ENCODE data around the gene TANC1.

TANC1 gene

DNA sequence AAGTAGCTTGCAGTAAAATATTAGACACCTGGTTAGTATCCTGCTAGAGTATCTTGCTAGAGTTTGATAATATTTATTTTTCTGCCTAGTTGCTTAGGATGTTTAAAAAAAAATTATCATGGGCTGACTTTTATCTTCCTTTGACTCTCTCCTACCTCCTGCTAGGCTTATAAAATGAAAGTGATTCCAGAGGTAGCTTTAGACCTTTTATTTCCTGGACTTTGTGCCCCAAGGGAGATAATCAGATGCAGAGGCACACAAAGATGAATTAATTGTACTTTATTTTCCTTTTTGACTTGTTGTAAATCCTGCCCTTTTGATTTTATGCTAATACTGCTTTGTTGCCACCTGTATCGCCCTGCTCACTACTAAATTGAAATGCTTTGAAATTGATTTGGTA, 187.4 kb downstream of the TANC1 start:
- H3K36me3 Mint-ChIP-seq: no peaks in the 10 kb centered on the region
- no peaks in the 10 kb centered on the region for H3K9me3 Mint-ChIP-seq
- H3K27me3 Mint-ChIP-seq: peaks cover 34% of the 10 kb centered on the region
- H3K27ac Mint-ChIP-seq: no peak overlapping the region
- no peaks in the 10 kb centered on the region for H3K4me1 Mint-ChIP-seq
- ATAC-seq: no peak
- H3K4me3 Mint-ChIP-seq: no peak overlapping the region

DNA sequence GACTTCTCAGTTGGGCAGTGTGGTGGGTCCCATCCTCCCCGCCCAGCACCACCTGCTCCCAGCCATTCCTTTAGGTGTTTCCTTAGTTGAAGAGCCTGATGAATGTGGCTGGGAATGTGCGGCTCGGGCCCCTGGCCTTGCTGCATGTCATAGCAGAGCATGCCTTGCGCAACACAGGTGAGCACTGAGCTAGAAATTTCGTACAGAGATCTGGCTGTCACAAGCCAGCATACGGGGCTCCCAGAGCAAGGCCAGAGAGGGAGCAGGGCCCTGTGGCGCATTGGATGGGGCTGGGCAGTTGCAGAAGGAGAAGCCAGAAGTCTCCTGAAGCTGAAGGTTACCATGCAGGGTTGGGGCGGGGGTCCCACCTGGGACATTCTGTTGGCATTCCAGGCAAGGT, 188.4 kb downstream of the TANC1 start:
- ATAC-seq: no peak
- H3K27me3 Mint-ChIP-seq: peaks cover 27% of the 10 kb centered on the region
- no peaks in the 10 kb centered on the region for H3K4me1 Mint-ChIP-seq
- no peaks in the 10 kb centered on the region for H3K36me3 Mint-ChIP-seq
- no peaks in the 10 kb centered on the region for H3K9me3 Mint-ChIP-seq
- H3K4me3 Mint-ChIP-seq: no peak overlapping the region
- H3K27ac Mint-ChIP-seq: no peak overlapping the region

DNA sequence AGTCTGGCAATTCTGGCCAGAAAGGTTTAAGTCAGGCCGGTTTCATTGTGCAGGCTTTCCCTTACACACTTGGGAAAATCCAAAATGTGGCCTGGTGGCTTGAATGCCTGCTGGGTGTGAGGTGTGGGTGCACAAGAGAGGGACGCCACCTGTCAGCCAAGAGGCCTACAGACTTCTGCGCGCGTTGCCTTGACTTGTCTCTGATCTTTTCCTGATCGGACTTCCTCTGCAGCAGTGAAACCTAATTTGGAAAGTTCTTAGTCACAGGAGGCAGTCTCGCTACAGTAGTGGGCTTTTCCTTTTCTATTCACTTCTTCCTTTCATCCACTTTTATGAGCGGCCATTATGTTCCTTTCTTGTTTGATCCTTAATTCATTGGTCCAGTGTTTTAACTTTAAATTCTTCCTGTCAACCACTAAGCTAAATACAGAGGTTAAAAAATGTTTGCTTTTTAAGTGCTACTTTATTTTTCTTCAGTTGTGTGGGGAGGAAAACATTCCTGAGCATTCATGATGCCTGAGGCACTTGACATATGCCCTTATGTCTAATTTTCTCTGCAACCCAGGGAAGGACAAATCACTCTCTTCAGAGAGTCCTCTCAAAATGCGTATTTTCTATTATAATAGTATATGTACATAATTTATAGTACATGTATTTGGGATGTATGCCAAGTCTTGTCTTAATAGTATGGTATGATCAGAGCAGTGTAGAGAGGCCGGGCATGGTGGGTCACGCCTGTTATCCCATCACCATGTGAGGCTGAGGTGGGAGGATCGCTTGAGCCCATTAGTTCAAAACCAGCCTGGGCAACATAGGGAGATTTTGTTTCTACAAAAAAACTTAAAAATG, 189.1 kb downstream of the TANC1 start:
- no peak overlapping the region for H3K27ac Mint-ChIP-seq
- peaks cover 23% of the 10 kb centered on the region for H3K27me3 Mint-ChIP-seq
- no peak overlapping the region for H3K4me3 Mint-ChIP-seq
- H3K9me3 Mint-ChIP-seq: no peaks in the 10 kb centered on the region
- ATAC-seq: no peak
- H3K4me1 Mint-ChIP-seq: no peaks in the 10 kb centered on the region
- no peaks in the 10 kb centered on the region for H3K36me3 Mint-ChIP-seq

DNA sequence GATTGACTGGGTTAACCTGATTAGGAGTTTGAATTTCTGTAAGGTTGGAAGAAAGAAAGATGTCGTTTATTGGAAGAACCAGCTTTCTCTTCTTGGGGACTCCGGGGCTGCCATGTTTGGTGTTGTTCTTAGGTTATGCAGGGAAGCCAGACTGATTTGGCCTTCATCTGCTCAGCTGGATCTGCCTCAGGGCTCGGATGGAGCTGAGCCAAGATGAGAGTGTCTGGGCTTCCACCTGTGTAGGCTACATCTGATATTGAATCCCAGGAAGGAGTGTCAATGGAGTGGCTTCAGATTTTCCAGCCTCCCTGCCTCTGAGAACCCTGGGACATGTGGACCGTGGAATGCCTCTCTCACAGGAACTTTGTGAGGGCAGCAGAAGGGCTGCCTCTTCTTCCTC, 192.0 kb downstream of the TANC1 start:
- Mint-ChIP-seq H3K36me3 (no peaks in the 10 kb centered on the region), H3K9me3 (no peaks in the 10 kb centered on the region), H3K4me1 (no peaks in the 10 kb centered on the region), H3K27ac (no peak overlapping the region), H3K27me3 (peaks cover 9% of the 10 kb centered on the region), H3K4me3 (no peak overlapping the region)
- ATAC-seq: no peak

DNA sequence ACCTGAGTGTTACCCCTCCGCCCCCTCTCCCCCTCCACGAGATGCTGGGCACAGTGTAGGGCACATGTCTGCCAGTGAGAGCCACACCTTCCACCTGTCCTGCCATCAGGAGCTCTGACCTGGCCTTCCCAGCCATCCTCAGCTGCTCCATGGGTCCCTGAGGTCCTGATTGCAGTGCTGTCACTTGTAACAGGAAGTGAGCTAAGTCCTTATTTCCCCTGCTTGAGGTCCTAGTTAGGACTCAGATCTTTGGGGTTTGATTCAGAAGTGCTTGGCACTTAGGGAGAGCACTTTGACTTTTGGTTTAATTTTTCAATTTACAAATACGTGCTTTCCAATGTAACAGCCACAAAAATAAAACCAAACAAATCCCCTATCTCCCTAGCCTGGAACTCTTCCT, 192.5 kb downstream of the TANC1 start:
- Mint-ChIP-seq H3K4me3 (no peak overlapping the region), H3K27me3 (peaks cover 9% of the 10 kb centered on the region), H3K27ac (no peak overlapping the region), H3K36me3 (no peaks in the 10 kb centered on the region), H3K9me3 (no peaks in the 10 kb centered on the region), H3K4me1 (no peaks in the 10 kb centered on the region)
- ATAC-seq: no peak

DNA sequence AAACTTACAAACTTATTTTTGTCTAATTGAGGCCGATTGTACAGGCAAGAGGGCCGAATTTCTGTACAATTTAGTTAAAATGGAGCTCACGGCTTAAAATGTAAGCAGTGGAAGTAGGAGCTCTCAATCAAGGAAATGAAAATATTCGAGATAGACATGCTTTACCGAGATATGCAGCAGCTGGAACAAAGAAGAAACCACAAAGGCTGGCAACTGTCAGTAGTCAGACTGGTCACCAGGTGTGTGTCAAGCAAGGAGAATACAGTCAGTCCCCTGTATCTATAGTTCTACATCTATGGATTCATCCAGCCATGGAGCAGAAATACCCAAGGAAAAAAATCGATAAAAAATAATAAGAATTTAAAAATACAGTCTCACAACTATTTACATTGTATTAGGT, 195.5 kb downstream of the TANC1 start:
- Mint-ChIP-seq H3K4me1 (no peaks in the 10 kb centered on the region), H3K4me3 (no peak overlapping the region), H3K36me3 (no peaks in the 10 kb centered on the region), H3K9me3 (no peaks in the 10 kb centered on the region), H3K27me3 (no peaks in the 10 kb centered on the region), H3K27ac (no peak overlapping the region)
- no peak for ATAC-seq

DNA sequence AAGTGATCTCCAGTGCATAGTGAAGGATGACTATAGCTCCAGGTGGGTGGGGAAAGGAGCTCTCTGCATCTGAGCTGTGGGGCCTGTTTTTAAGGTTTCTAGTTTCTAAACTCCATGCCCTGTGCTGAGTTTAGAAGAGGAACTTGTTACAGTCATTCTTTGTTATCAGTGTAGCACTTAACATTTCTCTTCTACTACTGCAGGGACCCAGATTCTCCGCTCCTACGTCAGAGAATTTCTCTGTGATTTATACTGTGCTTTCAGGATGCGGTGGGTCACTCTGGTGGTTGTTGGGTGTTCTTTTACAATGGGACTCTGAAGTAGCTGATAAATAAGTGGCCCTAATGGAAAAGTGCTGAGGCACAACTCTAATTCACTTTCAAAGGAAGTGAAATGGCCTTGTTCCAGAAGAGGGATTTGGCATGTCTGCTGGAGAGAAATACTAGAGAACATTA, 196.0 kb downstream of the TANC1 start:
- Mint-ChIP-seq H3K27ac (no peak overlapping the region), H3K36me3 (no peaks in the 10 kb centered on the region), H3K4me1 (no peaks in the 10 kb centered on the region), H3K27me3 (no peaks in the 10 kb centered on the region), H3K9me3 (no peaks in the 10 kb centered on the region), H3K4me3 (no peak overlapping the region)
- no peak for ATAC-seq

DNA sequence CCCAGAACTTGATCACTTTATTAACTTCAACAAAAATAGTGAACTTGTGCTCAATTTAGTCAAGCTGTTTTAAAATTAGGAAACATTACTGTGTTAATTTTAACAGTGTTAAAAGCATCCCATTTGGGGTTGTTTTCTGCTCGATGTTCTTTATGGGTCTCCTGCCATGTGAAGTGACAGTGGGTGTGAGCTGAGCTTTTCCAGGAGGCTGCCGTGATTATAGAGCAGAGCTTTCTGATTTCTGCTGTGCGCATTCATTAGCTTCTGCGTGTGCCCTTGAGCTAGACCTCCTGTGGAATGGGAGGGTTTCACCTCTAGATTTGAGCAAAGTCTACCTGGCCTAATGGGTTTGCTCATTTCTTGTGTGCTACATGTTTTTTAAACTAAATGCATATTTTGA, 196.6 kb downstream of the TANC1 start:
- H3K9me3 Mint-ChIP-seq: no peaks in the 10 kb centered on the region
- H3K4me3 Mint-ChIP-seq: no peak overlapping the region
- no peaks in the 10 kb centered on the region for H3K4me1 Mint-ChIP-seq
- no peak overlapping the region for H3K27ac Mint-ChIP-seq
- no peaks in the 10 kb centered on the region for H3K27me3 Mint-ChIP-seq
- H3K36me3 Mint-ChIP-seq: no peaks in the 10 kb centered on the region
- no peak for ATAC-seq

DNA sequence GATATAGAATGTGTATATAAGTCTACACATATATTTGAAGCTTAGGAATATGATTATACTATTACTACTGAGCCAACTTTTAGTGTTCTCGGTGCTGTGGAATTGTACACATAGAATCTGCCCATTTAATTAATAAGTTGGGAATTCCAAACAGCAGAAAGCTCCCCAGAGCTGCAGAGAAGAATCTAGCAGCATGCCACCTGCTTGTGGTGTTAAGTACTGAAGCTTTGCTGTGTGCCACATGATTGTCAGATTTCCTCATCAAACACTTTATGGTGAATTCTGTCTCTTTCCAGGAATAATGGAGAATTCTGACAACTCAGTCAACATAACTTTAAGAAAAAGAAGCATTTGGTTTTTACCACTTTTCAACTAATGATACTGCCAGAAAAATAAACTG, 200.3 kb downstream of the TANC1 start:
- Mint-ChIP-seq H3K4me1 (no peaks in the 10 kb centered on the region), H3K4me3 (no peak overlapping the region)
- ATAC-seq: no peak

DNA sequence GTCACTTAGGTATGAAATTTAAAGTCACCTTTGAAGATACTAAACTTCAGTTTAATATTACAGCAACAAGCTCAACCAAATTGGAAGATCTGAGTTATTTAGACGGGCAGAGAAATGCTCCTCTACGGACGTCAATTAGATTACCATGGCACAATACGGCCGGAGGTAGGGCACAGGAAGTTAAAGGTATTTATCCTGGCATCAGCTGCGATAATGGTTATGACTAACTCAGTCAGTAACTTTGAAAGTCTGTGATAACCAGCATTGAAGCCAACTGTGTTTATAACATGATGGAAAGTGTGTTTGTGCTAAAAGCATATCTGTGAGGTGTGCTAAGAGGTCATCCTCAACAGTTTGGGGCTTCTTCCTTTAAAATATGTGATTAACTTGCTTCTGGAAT, 200.7 kb downstream of the TANC1 start:
- H3K4me3 Mint-ChIP-seq: no peak overlapping the region
- no peaks in the 10 kb centered on the region for H3K4me1 Mint-ChIP-seq
- ATAC-seq: no peak
- no peak overlapping the region for H3K27ac Mint-ChIP-seq
- H3K27me3 Mint-ChIP-seq: no peaks in the 10 kb centered on the region
- H3K9me3 Mint-ChIP-seq: no peaks in the 10 kb centered on the region
- H3K36me3 Mint-ChIP-seq: no peaks in the 10 kb centered on the region

More for the DNA sequence above, 200.3 kb downstream of the TANC1 start:
- Mint-ChIP-seq H3K27me3 (no peaks in the 10 kb centered on the region), H3K27ac (no peak overlapping the region), H3K36me3 (no peaks in the 10 kb centered on the region), H3K9me3 (no peaks in the 10 kb centered on the region)

DNA sequence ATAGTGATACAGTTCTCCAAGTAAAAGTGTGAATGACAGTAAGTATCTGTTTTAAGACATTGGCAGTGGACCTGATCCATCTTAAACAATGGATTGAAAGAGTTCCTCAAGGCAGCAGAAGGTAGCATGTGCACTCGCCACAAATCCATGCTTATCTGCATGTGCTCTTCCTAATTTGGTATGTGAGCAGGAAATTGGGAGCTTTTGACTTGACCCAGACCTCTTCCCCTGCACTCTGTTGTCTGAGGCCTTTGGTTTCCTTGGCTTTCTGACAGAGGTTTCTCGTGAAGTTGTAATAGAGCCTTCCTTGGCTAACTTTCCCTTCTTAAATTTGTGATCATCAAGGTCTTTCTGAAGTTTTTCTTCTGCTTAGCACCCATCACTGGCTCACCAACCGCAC, 204.0 kb downstream of the TANC1 start:
- no peaks in the 10 kb centered on the region for H3K36me3 Mint-ChIP-seq

DNA sequence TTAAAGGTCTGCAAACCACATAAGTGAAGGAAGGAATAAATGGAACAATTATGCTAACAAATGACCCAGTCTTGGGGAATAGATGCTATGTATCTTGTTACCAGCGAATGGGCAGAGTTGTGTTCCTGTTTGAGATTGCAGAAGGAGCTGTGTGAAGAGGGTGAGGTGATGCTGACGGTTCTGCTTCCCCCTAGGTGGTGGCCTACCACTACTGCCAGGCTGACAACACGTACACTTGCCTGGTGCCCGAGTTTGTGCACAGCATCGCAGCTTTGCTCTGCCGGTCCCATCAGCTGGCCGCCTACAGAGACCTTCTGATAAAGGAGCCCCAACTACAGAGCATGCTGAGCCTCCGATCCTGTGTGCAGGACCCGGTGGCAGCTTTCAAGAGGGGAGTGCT, 206.3 kb downstream of the TANC1 start:
- Mint-ChIP-seq H3K9me3 (no peaks in the 10 kb centered on the region), H3K4me1 (no peaks in the 10 kb centered on the region), H3K4me3 (no peak overlapping the region), H3K27me3 (no peaks in the 10 kb centered on the region), H3K27ac (no peak overlapping the region), H3K36me3 (no peaks in the 10 kb centered on the region)
- no peak for ATAC-seq

More for the DNA sequence above, 204.0 kb downstream of the TANC1 start:
- no peak for ATAC-seq
- no peaks in the 10 kb centered on the region for H3K27me3 Mint-ChIP-seq
- no peak overlapping the region for H3K4me3 Mint-ChIP-seq
- no peak overlapping the region for H3K27ac Mint-ChIP-seq
- H3K4me1 Mint-ChIP-seq: no peaks in the 10 kb centered on the region
- no peaks in the 10 kb centered on the region for H3K9me3 Mint-ChIP-seq

DNA sequence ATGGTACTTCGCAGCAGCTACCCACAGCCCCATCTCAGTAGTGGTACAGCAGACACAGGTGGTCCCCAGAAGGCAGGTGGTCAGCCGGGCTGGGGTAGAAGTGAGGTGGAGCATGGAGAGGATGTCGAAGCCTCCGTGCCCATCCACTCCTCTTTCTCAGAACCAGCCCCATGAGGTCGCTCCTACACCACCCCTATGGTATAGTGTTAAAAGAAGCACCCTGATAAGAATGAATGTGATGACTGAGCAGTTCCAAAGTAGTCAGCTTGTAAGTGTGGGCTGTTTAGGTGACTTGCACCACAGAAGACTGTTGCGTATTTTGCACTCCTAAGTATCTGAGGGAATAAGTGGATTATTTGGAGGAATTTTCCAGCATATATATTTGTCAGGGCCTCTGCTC, 206.7 kb downstream of the TANC1 start:
- Mint-ChIP-seq H3K27me3 (no peaks in the 10 kb centered on the region), H3K4me3 (no peak overlapping the region), H3K36me3 (no peaks in the 10 kb centered on the region), H3K27ac (no peak overlapping the region), H3K9me3 (no peaks in the 10 kb centered on the region), H3K4me1 (no peaks in the 10 kb centered on the region)
- peak; percentile 17 for ATAC-seq

DNA sequence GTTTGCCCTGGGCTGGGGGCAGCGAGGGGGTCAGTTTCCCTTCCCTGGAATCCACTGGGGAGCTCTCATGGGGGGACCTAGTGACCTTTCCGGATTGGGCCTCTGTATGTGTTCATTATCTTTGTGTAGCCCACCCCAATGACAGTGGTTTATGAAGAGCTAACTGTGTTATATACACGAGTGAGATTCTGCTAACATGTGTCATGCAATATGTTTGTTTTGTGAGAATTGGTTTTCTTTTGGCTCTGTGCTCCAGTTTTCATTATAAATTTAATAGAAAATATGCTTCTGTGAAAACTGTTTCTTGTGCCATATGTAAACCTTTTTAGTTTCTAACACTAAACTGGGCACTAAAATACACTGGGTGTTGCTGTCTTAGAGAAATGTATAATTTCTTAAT, 207.5 kb downstream of the TANC1 start:
- Mint-ChIP-seq H3K36me3 (no peaks in the 10 kb centered on the region), H3K4me1 (no peaks in the 10 kb centered on the region), H3K27ac (no peak overlapping the region), H3K9me3 (no peaks in the 10 kb centered on the region), H3K27me3 (no peaks in the 10 kb centered on the region), H3K4me3 (no peak overlapping the region)
- ATAC-seq: no peak

DNA sequence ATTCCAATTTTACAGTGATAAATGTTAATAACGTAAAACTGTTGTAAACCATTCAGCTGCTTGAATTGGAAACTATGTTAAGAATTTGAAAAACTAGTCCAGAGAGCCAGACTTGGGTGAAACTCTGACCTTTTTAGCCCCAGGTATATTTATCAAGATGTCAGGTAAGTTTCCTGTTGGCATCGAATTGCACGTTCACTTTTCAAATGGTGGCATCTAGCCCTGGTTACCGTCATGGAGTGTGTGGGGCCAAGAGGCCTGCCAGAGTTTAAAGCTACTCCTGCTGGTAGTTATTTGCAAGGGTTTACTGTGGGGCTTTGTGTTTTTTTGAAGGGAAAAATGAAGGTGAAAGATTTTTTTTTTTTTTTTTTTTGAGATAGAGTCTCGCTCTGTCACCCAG, 208.1 kb downstream of the TANC1 start:
- Mint-ChIP-seq H3K4me3 (no peak overlapping the region), H3K27me3 (no peaks in the 10 kb centered on the region), H3K4me1 (no peaks in the 10 kb centered on the region), H3K27ac (no peak overlapping the region), H3K36me3 (no peaks in the 10 kb centered on the region), H3K9me3 (no peaks in the 10 kb centered on the region)
- no peak for ATAC-seq

DNA sequence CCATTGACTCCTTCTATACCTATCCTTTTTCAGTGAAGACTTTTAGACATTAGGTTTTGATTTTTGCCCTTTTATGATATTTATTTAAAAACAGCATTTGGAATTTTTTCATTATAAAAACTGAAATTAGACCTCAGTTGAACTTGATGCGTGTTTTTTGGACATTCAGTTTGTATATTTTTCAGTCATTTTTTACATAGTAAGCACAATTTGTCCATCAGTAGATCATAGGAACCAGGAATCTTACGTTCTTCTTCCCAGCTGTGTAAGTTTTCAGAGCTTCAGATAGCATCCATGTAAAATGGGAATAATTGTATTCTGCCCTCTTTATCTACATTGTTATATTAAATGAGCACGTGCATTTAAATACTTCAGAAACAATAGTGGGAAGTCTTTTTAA, 208.9 kb downstream of the TANC1 start:
- no peaks in the 10 kb centered on the region for H3K4me1 Mint-ChIP-seq
- no peaks in the 10 kb centered on the region for H3K36me3 Mint-ChIP-seq
- ATAC-seq: no peak
- no peaks in the 10 kb centered on the region for H3K9me3 Mint-ChIP-seq
- no peaks in the 10 kb centered on the region for H3K27me3 Mint-ChIP-seq
- no peak overlapping the region for H3K4me3 Mint-ChIP-seq
- no peak overlapping the region for H3K27ac Mint-ChIP-seq
